ENCODE measurements around the gene C1orf21. TPM values are rescaled to one million over a fixed set of nuclear protein-coding genes. Genes with fewer than 3 reads are reported as not detected.

The C1orf21 gene
- total RNA-seq, 1 experiment from 2014 or later = 0.15 TPM

DNA sequence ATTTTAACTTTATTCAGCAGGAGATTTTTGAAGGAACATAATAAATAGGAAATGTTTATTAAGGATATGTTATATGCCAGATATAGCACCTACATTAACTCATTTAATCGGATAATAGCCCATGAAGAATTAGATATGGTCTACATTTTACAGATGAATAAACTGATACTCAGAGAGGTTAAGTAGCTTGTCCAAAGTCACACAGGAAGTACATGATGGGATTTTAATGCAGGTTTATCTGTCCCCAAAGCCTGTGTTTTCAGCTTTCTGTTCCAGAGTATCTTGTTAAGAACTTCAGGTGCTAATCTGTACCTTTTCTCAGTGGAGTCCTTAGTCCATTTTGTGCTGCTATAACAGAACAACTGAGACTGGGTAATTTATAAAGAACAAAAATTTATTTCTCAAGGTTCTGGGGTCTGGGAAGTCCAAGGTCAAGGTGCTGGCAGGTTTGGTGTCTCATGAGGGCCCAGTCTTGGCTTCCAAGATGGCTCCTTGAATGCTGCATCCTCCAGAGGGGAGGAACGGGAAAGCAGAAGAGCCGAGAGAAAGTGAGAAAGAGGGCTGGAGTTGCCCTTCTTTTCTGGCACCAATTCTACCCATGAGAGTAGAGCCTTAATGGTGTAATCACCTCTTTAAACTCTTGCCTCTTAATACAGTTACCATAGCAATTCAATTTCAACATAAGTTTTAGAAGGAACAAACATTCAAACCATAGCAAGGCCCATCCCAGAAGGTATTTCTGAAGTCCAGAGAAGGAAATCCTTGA, 17.3 kb downstream of the C1orf21 start:
- in situ Hi-C loops (cut with HindIII; ENCODE audit: low pct_unique_long_range_greater_than_20kb, low sequenced_read_pairs) (no loop called here), intact Hi-C loops (cut with micrococcal nuclease; ENCODE audit: unreplicated experiment) (no loop called here)
- Histone ChIP-seq H3K4me3 (ENCODE audit: low read depth in 2 of 2, low read length in 2 of 2) (no peak overlapping the region), H3K27me3 (ENCODE audit: control insufficient read depth, insufficient read depth, low read length) (no peaks in the 10 kb centered on the region), H3K27ac (ENCODE audit: low read length) (no peak overlapping the region), H3K9me3 (ENCODE audit: control insufficient read depth, insufficient read depth, low read depth, low read length) (no peaks in the 10 kb centered on the region), H3K4me1 (ENCODE audit: control insufficient read depth, insufficient read depth, low read length) (no peaks in the 10 kb centered on the region), H3K36me3 (ENCODE audit: control insufficient read depth, insufficient read depth, low read length) (no peaks in the 10 kb centered on the region)
- CTCF ChIA-PET = no interaction called here
- TF ChIP-seq SIN3A (IDR thresholded peaks at IDR 0.05; ENCODE audit: borderline replicate concordance, insufficient read depth, low read depth, low read length) (no peak), REST (IDR thresholded peaks at IDR 0.05; ENCODE audit: insufficient read depth in 1 of 2, low read depth in 2 of 2, low read length in 1 of 2) (no peak), POLR2AphosphoS5 (IDR thresholded peaks at IDR 0.05; ENCODE audit: low read depth, low read length) (no peak), TCF7L2 (IDR thresholded peaks at IDR 0.05; ENCODE audit: low read depth, low read length) (no peak), CTCF (IDR thresholded peaks at IDR 0.05) (no peak)
- ATAC-seq (no peak), DNase-seq (ENCODE audit: low read depth, low spot score) (no peak)
- no TSS peak for BruUV-seq (replicated peaks)
- POLR2A ChIA-PET = interaction anchor here (0.5 kb wide), 1 partner anchor 15 kb away, joined by 7 read pairs; no protein-coding TSS in a partner anchor

- Histone ChIP-seq H3K9me3 (ENCODE audit: control insufficient read depth, insufficient read depth, low read depth, low read length) (no peaks in the 10 kb centered on the region), H3K27me3 (ENCODE audit: control insufficient read depth, insufficient read depth, low read length) (no peaks in the 10 kb centered on the region), H3K27ac (ENCODE audit: low read length) (no peak overlapping the region), H3K4me3 (ENCODE audit: low read depth in 2 of 2, low read length in 2 of 2) (no peak overlapping the region), H3K4me1 (ENCODE audit: control insufficient read depth, insufficient read depth, low read length) (no peaks in the 10 kb centered on the region), H3K36me3 (ENCODE audit: control insufficient read depth, insufficient read depth, low read length) (no peaks in the 10 kb centered on the region)
- BruUV-seq (replicated peaks) = no TSS peak
- POLR2A ChIA-PET = no interaction called here
- no peak for ATAC-seq
- DNase-seq (ENCODE audit: low read depth, low spot score) = no peak
- TF ChIP-seq CTCF (IDR thresholded peaks at IDR 0.05) = no peak
- TF ChIP-seq POLR2AphosphoS5 (IDR thresholded peaks at IDR 0.05; ENCODE audit: low read depth, low read length) = no peak
- no peak for TF ChIP-seq REST (IDR thresholded peaks at IDR 0.05; ENCODE audit: insufficient read depth in 1 of 2, low read depth in 2 of 2, low read length in 1 of 2)
- no peak for TF ChIP-seq SIN3A (IDR thresholded peaks at IDR 0.05; ENCODE audit: borderline replicate concordance, insufficient read depth, low read depth, low read length)
- no peak for TF ChIP-seq TCF7L2 (IDR thresholded peaks at IDR 0.05; ENCODE audit: low read depth, low read length)
- intact Hi-C loops (cut with micrococcal nuclease; ENCODE audit: unreplicated experiment) = no loop called here
- in situ Hi-C loops (cut with HindIII; ENCODE audit: low pct_unique_long_range_greater_than_20kb, low sequenced_read_pairs) = no loop called here
- CTCF ChIA-PET = no interaction called here
Observed at GRCh38 chr1:184404727-184405027, 17.8 kb downstream of the C1orf21 start.

Measured in Panc1 (cell line).